GOT3 (cell line): Measurements from ENCODE around the gene RIMBP3B.
"Not testable (repeated sequence)": the region's sequence is repeated elsewhere in the genome, so short reads cannot be mapped to it uniquely, and the experiment has no call there.

Experiments used
- DNase-seq: peaks from one replicate; lab custom pipeline; 2025; ENCODE audit warnings: mixed read lengths; lab: John Stamatoyannopoulos, UW

Gene RIMBP3B, protein sequence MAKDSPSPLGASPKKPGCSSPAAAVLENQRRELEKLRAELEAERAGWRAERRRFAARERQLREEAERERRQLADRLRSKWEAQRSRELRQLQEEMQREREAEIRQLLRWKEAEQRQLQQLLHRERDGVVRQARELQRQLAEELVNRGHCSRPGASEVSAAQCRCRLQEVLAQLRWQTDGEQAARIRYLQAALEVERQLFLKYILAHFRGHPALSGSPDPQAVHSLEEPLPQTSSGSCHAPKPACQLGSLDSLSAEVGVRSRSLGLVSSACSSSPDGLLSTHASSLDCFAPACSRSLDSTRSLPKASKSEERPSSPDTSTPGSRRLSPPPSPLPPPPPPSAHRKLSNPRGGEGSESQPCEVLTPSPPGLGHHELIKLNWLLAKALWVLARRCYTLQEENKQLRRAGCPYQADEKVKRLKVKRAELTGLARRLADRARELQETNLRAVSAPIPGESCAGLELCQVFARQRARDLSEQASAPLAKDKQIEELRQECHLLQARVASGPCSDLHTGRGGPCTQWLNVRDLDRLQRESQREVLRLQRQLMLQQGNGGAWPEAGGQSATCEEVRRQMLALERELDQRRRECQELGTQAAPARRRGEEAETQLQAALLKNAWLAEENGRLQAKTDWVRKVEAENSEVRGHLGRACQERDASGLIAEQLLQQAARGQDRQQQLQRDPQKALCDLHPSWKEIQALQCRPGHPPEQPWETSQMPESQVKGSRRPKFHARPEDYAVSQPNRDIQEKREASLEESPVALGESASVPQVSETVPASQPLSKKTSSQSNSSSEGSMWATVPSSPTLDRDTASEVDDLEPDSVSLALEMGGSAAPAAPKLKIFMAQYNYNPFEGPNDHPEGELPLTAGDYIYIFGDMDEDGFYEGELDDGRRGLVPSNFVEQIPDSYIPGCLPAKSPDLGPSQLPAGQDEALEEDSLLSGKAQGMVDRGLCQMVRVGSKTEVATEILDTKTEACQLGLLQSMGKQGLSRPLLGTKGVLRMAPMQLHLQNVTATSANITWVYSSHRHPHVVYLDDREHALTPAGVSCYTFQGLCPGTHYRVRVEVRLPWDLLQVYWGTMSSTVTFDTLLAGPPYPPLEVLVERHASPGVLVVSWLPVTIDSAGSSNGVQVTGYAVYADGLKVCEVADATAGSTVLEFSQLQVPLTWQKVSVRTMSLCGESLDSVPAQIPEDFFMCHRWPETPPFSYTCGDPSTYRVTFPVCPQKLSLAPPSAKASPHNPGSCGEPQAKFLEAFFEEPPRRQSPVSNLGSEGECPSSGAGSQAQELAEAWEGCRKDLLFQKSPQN (N-terminal part only)

GRCh38 chr22:21383701-21384467 is at the start of gene RIMBP3B:
TSS of gene RIMBP3B (plus strand) at chr22:21383751. CDS start at chr22:21383859, 108 bp downstream.
- not testable (repeated sequence) for DNase-seq

DNA sequence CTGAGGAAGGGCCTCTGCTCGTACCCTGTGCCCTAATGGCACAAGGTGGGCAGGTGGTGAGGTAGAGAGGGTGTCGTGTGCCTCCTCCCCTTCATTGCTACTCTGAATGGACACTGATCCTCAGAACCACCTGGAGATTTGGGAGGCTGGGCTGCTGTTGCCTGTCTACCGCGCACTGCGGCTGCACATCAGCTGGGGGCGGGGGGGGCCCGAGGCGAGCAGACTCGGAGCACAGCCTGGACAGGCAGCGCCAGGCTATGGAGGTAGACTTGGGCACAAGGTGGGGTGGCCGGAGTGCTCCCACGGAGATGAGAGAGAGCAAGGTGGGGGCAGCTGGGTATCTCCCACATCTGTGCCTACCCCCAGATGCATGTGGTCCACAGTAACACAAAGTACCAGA is 26.0 kb upstream of the RIMBP3B start:
- not testable (repeated sequence) for DNase-seq

- DNase-seq, result not testable (repeated sequence)
Observed at GRCh38 chr22:21360525-21360924, 23.0 kb upstream of the RIMBP3B start.

DNA sequence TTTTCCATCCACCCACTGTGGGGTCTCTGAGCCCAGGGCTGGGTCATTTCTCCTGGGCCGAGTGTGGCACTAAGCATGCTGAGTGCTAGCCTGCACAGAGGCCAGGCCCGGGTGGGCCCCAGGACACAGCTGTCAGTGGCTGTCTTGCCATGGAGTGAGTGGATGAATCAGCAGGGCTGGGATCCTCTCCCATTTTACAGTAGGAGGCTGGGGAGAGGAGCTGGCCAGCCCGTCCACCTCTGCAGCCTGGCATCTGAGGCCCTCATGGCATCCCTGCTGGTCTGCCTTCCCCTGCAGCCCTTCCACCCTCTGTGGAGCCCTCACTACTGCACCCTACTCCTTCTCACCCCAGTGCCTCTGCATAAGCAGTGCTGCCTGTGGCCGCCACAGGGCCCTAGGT is 21.1 kb upstream of the RIMBP3B start:
- not testable (repeated sequence) for DNase-seq

GRCh38 chr22:21363061-21363460 is 20.5 kb upstream of the RIMBP3B start:
- not testable (repeated sequence) for DNase-seq

DNA sequence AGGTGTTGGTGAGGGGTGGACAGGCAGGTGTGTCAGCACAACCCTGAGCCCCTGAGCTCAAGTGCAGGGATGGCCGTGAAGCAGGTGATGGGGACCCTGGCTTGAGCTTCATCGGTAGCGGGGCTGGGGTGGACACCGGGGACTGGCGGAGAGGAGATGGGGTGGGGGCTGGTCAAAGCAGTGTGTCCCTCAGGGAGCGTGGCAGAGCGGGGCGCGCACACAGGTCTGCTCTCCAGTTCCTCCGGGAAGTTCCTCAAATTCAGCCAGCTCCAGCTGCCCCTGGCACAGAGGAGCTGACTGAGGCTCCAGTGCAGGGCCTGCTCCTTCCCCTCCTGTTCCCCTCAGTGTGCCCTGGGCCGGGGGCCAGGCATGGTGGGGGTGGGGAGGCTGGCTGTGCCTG is 19.7 kb upstream of the RIMBP3B start:
- DNase-seq, result not testable (repeated sequence)

- not testable (repeated sequence) for DNase-seq
Observed at GRCh38 chr22:21364362-21364761, 19.2 kb upstream of the RIMBP3B start.

GRCh38 chr22:21365337-21365736 is 18.2 kb upstream of the RIMBP3B start:
- not testable (repeated sequence) for DNase-seq

DNA sequence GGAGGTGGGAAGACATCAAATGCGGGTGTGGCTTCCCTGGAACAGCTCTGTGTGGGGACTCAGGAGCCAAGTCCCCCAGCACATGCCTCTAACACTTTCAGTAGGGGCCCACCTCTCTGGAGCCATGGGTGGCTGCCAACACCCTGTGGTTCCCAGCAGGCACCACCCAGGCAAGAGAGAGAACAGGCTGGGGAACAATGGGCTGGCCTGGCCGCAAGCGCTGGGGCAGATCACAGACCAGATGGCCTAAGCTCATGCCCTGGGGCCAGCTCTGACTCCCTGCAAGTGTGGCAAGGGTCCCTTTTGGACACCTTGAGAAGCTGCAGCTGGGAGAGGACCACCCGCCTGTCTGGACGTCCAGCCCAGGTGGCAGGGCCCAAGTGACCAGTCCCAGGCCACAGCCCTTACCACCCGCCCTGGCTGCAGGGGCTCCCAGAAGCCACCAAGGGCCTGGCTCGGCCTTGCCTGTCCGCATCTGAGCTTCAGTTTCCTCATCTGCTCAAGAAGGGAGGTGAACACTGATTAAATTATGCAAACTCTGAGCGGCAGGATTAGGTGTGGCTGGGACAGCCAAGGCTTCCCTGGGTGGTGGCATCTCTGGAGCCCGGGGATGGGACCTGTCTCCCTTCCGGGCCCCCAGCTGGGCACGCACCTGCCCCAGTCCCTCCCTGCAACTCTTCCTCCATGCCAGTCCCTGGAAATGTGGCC is 14.8 kb upstream of the RIMBP3B start:
- not testable (repeated sequence) for DNase-seq

- DNase-seq, result not testable (repeated sequence)
Observed at GRCh38 chr22:21375880-21376279, 7.7 kb upstream of the RIMBP3B start.

GRCh38 chr22:21384468-21385357 is 1.2 kb downstream of the RIMBP3B start:
- DNase-seq, result not testable (repeated sequence)

DNA sequence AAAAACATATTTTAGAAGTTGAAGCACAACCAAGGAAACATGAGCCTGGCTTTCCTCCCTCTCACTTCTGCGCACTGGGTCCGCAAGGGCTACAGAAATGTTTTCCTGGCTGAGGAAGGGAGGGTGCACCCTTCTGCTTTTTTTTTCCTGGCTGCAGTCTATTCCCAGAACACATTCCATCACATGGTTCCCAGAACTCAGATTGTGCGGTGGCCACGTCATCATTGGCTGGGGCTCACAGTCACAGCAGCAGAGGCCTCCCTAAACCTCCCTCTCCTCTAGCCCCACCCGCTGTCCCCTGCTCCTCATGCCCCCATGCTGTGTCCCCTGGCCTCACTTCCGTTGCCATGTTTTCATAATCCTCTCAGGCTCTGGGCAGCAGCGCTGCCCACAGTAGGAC is 5.9 kb downstream of the RIMBP3B start:
- not testable (repeated sequence) for DNase-seq

GRCh38 chr22:21390013-21390412 is 6.5 kb downstream of the RIMBP3B start:
- not testable (repeated sequence) for DNase-seq

- not testable (repeated sequence) for DNase-seq
Observed at GRCh38 chr22:21394613-21395012, 11.1 kb downstream of the RIMBP3B start.

DNA sequence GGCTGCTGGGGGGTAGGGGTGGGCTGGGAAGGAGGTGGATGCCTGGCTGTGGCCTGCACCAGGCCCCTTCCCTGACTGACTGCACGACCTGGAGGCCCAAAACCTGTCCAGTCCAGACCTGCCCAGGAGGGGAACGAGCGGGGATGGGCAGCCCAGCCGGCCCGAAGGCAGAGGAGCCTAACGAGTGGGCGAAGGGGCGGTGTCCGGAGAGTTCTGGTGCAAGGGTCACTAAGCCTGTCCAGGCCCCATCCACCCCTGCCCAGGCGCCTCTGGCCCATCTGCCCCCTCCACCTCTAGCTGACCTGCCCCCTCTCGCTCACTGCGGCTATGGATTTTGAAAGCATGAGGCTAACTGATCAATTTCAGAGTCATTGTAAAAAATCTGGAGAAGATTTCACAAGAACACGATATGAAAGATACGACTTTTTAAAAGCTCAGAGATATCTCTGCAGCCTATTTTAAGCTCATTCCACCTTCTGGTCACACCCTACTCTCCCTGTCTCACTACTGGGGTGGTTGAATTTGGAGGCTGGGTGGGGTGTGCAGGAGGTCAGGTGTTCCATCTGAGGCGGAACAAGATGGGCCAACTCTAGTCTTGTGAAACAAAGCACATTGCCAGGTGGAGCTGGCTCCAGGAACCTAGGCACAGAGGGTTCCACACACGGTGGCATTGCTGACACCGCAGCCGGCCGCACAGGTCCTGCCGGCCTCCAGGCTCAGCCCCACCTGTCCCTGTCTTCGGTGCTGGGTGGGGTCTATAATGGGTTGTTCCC is 17.8 kb downstream of the RIMBP3B start:
- not testable (repeated sequence) for DNase-seq

- DNase-seq, result not testable (repeated sequence)
Observed at GRCh38 chr22:21402763-21403314, 19.3 kb downstream of the RIMBP3B start.

GRCh38 chr22:21407139-21407538 is 23.6 kb downstream of the RIMBP3B start:
- DNase-seq, result not testable (repeated sequence)

DNA sequence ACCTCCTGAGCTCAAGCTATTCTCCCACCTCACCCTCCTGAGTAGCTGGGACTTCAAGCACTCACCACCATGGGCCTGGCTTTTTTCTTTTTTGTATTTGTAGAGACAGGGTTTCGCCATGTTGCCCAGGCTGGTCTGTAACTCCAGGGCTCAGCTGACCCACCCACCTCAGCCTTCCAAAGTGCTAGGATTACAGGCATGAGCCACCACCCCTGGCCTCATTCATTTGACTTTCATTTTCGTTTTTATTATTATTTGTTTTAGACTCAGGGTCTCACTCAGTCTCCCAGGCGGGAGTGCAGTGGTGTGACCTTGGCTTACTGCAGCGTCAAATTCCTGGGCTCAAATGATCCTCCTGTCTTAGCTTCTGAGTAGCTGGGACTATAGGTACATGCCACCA is 24.2 kb downstream of the RIMBP3B start:
- DNase-seq, result not testable (repeated sequence)
